K562 (cell line): ENCODE measurements around the gene SLC34A3. TPM values are rescaled to one million over a fixed set of nuclear protein-coding genes. Genes with fewer than 3 reads are reported as not detected.

Experiments
- ATAC-seq: fragments of 200-7000 bp; cut with Tn5 transposase; 3 replicates; pipeline ENCODE4 v1.9.1; 2020; ENCODE audit warnings: moderate library complexity
- BruUV-seq: library from RNA; stranded (reverse); fragments of 400-500 nt; replicated peaks from 2 replicates; lab custom pipeline; 2021; lab: Mats Ljungman, UMichigan
- CTCF ChIA-PET: fragments of 300-600 bp; formaldehyde crosslinking; extraction: SDS; loops from one replicate; lab custom pipeline; 2021; ENCODE audit warnings: low intra/inter-chr PET ratio; lab: Yijun Ruan, JAX
- POLR2A ChIA-PET: fragments of 300-600, 350-650 bp; sonication (Branson Sonifier 250); formaldehyde crosslinking; extraction: SDS; loops from one replicate; lab custom pipeline; 2021; ENCODE audit warnings: antibody characterized with exemption, inconsistent platforms; lab: Yijun Ruan, JAX
- DNase-seq, 4 experiments: peaks; one replicate each; pipeline versions ENCODE4 v3.0.0 to v3.0.0-alpha.2; 2011 to 2018; ENCODE audit warnings: low spot score in 3 of 4, mixed read lengths in 3 of 4; ENCODE audit errors: extremely low read depth in 1 of 4
- FAIRE-seq: peaks from 2 replicates; lab custom pipeline; 2011; peaks lifted over from hg19 to GRCh38; lab: Jason Lieb, UNC
- H2AFZ ChIP-seq: 2 replicates; pipeline ENCODE4 v1.6.0; 2011; ENCODE audit warnings: low read depth, low read length, control low read depth, inconsistent platforms
- H3K27ac ChIP-seq: fragments of 200-600 bp; 3 replicates; pipeline ENCODE4 v1.8.0; 2011; ENCODE audit warnings: low read depth, mild to moderate bottlenecking, control low read depth, inconsistent platforms, low read length, moderate library complexity, mixed read lengths; ENCODE audit errors: extremely low read depth
- H3K27me3 ChIP-seq, 2 experiments: fragments of 300-600 bp in 1 of 2; 2 replicates in 1 of 2; 3 replicates in 1 of 2; pipeline versions ENCODE4 v1.6.0 to v1.8.0; 2011; ENCODE audit warnings: inconsistent platforms in 2 of 2, low read length in 2 of 2, mild to moderate bottlenecking in 1 of 2, mixed read lengths in 1 of 2, moderate library complexity in 1 of 2; ENCODE audit not compliant: control insufficient read depth in 2 of 2, insufficient read depth in 2 of 2
- H3K36me3 ChIP-seq: fragments of 300-600 bp; 3 replicates; pipeline ENCODE4 v1.8.0; 2011; ENCODE audit warnings: mild to moderate bottlenecking, low read length, inconsistent platforms; ENCODE audit not compliant: control insufficient read depth, insufficient read depth
- H3K4me1 ChIP-seq, 2 experiments: fragments of 200-600 bp in 1 of 2; replicated peaks in 1 of 2; 2 replicates in 1 of 2; 3 replicates in 1 of 2; pipeline versions ENCODE4 v1.5.1 to v1.8.0; 2011; ENCODE audit warnings: inconsistent platforms in 2 of 2, low read length in 2 of 2, mild to moderate bottlenecking in 1 of 2, mixed read lengths in 1 of 2, moderate library complexity in 1 of 2; ENCODE audit not compliant: control insufficient read depth in 2 of 2, insufficient read depth in 2 of 2
- H3K4me2 ChIP-seq: 2 replicates; pipeline ENCODE4 v1.6.1; 2011; ENCODE audit warnings: low read length, control low read depth, inconsistent platforms, mixed read lengths; ENCODE audit not compliant: insufficient read depth
- H3K4me3 ChIP-seq: fragments of 200-600 bp; sonication (generic), shearing (Covaris generic); 2 replicates; pipeline ENCODE4 v1.5.1; 2016; ENCODE audit warnings: control low read depth, inconsistent platforms
- H3K79me2 ChIP-seq: fragments of 200-600 bp; 3 replicates; pipeline ENCODE4 v1.8.0; 2011; ENCODE audit warnings: low read length, inconsistent platforms; ENCODE audit not compliant: control insufficient read depth, insufficient read depth
- H3K9ac ChIP-seq, 2 experiments: 2 replicates each; pipeline versions ENCODE4 v1.6.0 to v1.6.1; 2011; ENCODE audit warnings: low read depth in 2 of 2, low read length in 2 of 2, control low read depth in 1 of 2, inconsistent platforms in 1 of 2, mild to moderate bottlenecking in 1 of 2, mixed read lengths in 1 of 2; ENCODE audit not compliant: insufficient read depth in 1 of 2
- H3K9me1 ChIP-seq: one replicate; pipeline ENCODE4 v1.6.0; 2011; ENCODE audit warnings: inconsistent platforms, mild to moderate bottlenecking, low read length, moderate library complexity; ENCODE audit not compliant: control insufficient read depth, insufficient read depth
- H3K9me3 ChIP-seq: replicated peaks from 2 replicates; pipeline ENCODE4 v1.5.1; 2011; ENCODE audit warnings: low read depth, low read length, inconsistent platforms; ENCODE audit not compliant: control insufficient read depth, insufficient read depth
- H4K20me1 ChIP-seq: replicated peaks from 2 replicates; pipeline ENCODE4 v1.6.1; 2011; ENCODE audit warnings: low read length, inconsistent platforms, mixed read lengths; ENCODE audit not compliant: control insufficient read depth, insufficient read depth
- CHD7 ChIP-seq: fragments of 200-600 bp; sonication (generic); IDR thresholded peaks from one replicate; pipeline ENCODE4 v1.6.1; 2012; ENCODE audit warnings: mild to moderate bottlenecking, low read depth, low read length, inconsistent platforms
- MCM7 ChIP-seq, 2 experiments: fragments of 450-650 bp; IDR thresholded peaks; 2 replicates each; pipeline ENCODE4 v1.6.1; 2016 to 2018
- NR2F6 ChIP-seq: fragments of 450-650 bp; formaldehyde crosslinking; IDR thresholded peaks from 2 replicates; pipeline ENCODE4 v1.4.0; 2020; ENCODE audit warnings: mild to moderate bottlenecking
- TEAD1 ChIP-seq, 2 experiments: fragments of 450-650 bp in 1 of 2; sonication (generic) in 1 of 2; formaldehyde crosslinking; IDR thresholded peaks; 2 replicates each; pipeline versions ENCODE4 v1.4.0 to v1.8.0; 2020 to 2022; ENCODE audit warnings: mild to moderate bottlenecking in 2 of 2, missing genetic modification reagents in 1 of 2
- ZNF174 ChIP-seq: fragments of 250-450 bp; sonication (Bioruptor Pico); IDR thresholded peaks from 2 replicates; pipeline ENCODE4 v1.4.0; 2020; ENCODE audit warnings: mild to moderate bottlenecking
- ZNF277 ChIP-seq: fragments of 250-450 bp; sonication (Bioruptor Pico); IDR thresholded peaks from 2 replicates; pipeline ENCODE4 v1.8.0; 2022; ENCODE audit warnings: inconsistent platforms, mild to moderate bottlenecking, moderate library complexity, borderline replicate concordance
- ZNF668 ChIP-seq: fragments of 250-450 bp; sonication (Bioruptor Pico); IDR thresholded peaks from 2 replicates; pipeline ENCODE4 v1.8.0; 2022; ENCODE audit warnings: mild to moderate bottlenecking, inconsistent platforms
- WGBS: fragments of 100-300 bp; shearing (Covaris generic); methylation state at CpG from one replicate; pipeline ENCODE4 v1.1.6; 2016; ENCODE audit warnings: low coverage, mixed read lengths; ENCODE audit not compliant: insufficient coverage; ENCODE audit errors: missing lambda C conversion rate; 5-methylcytosine and 5-hydroxymethylcytosine counted together
- in situ Hi-C: fragments of 300-500 bp; cut with MboI; formaldehyde crosslinking; loops from 4 replicates; pipeline ENCODE4 v1.15.0; 2018; ENCODE audit warnings: inconsistent platforms, mixed read lengths
- intact Hi-C: fragments of 100-400 bp; cut with micrococcal nuclease; formaldehyde crosslinking; loops from 2 replicates; pipeline ENCODE4 v1.14.2; 2022
- polyA plus RNA-seq, 8 experiments: library from polyadenylated mRNA; depleted of rRNA in 4 of 8; stranded (reverse) in 5 of 8; unstranded in 3 of 8; fragments of >200 nt; fragmentation: Nextera tagmentation in 2 of 8; fragmentation: Illumina TruSeq in 1 of 8; extraction: Ambion mirVana in 2 of 8; extraction: Trizol in 1 of 8; gene quantifications; 2 replicates each; pipeline versions ENCODE4 v1.2.1 to v1.2.3, GENCODE V29; 2011 to 2014; ENCODE audit warnings: inconsistent platforms in 1 of 8, missing spikeins in 1 of 8
- total RNA-seq, 7 experiments: library from RNA; depleted of rRNA in 6 of 7; stranded (reverse); fragments of >200 nt in 6 of 7; fragmentation: Illumina TruSeq in 2 of 7; extraction: Trizol in 2 of 7; gene quantifications; 2 replicates each; pipeline versions ENCODE4 v1.2.1 to v1.2.3, GENCODE V29; 2011 to 2021; ENCODE audit warnings: low replicate concordance in 1 of 7

SLC34A3 gene
- total and polyA plus RNA-seq, 9 of the 15 experiments (the other 6 are each of a cell fraction or from before 2014, with no cell fraction given) = not detected

- FAIRE-seq = peak; percentile 100
- no peak for TF ChIP-seq NR2F6 (CRISPR knock-in tag)
- peak in 1 of 2 experiments; percentile 75; a peak in 1 of 4 replicates for TF ChIP-seq TEAD1 (CRISPR knock-in tag; IDR thresholded peaks at IDR 0.05)
- TF ChIP-seq ZNF668 (CRISPR knock-in tag) = no peak
- TF ChIP-seq ZNF277 (CRISPR knock-in tag) = no peak
- TF ChIP-seq MCM7 (IDR thresholded peaks at IDR 0.05) = no peak
- TF ChIP-seq CHD7 = no peak
- TF ChIP-seq ZNF174 = no peak
Observed at GRCh38 chr9:137240841-137241489, 10.3 kb downstream of the SLC34A3 start, which contains the start of gene TUBB4B. Gene TUBB4B (plus strand): TSS chr9:137241287. CDS start chr9:137241361, 74 bp downstream.

More at GRCh38 chr9:137240841-137241489, 10.3 kb downstream of the SLC34A3 start, which contains the start of gene TUBB4B:
- H3K27ac ChIP-seq = peak within 1 kb of the TSS; percentile 98
- peak; percentile 80 for ATAC-seq
- in situ Hi-C loops = loop anchor here (25.0 kb wide), 1 partner anchor 454 kb away; the partner anchor contains the start of genes CCDC183 and TMEM141
- H3K9me3 ChIP-seq = no peaks in the 10 kb centered on the region
- H2AFZ ChIP-seq = peak within 1 kb of the TSS; percentile 85
- peaks cover 33 to 91% of the 10 kb centered on the region in 2 experiments for H3K4me1 ChIP-seq
- ChIA-PET CTCF (no interaction called here), POLR2A (interaction anchor here (0.6 to 6.5 kb wide), 46 partner anchors 9 to 488 kb away, joined by 3 to 221 read pairs (median 4); partner anchors contain the start of genes ANAPC2, DPP7, MAN1B1 and NELFB)
- 0% methylated on average over 45 of the region's 67 CpGs for WGBS
- intact Hi-C loops = loop anchor here (1.0 to 10.0 kb wide), 4 partner anchors 14 to 456 kb away; partner anchors contain the start of genes NELFB, NRARP and TOR4A
- peak within 1 kb of the TSS; percentile 96 for H3K4me3 ChIP-seq
- H3K27me3 ChIP-seq = no peaks in the 10 kb centered on the region
- H3K4me2 ChIP-seq = peak within 1 kb of the TSS; percentile 95
- peaks cover 30% of the 10 kb centered on the region for H3K36me3 ChIP-seq
- DNase-seq = peak; percentile 88 to 100 (median 94)
- no TSS peak for BruUV-seq
- H4K20me1 ChIP-seq = peaks cover 30% of the 10 kb centered on the region
- H3K79me2 ChIP-seq = peaks cover 57% of the 10 kb centered on the region
- H3K9me1 ChIP-seq = peaks cover 4% of the 10 kb centered on the region
- peak within 1 kb of the TSS; percentile 88 to 100 for H3K9ac ChIP-seq
